GM21423 (cell line): ENCODE data around the gene TBL3.

Experiments used
- ATAC-seq: cut with Tn5 transposase; IDR thresholded peaks from one replicate; pipeline ENCODE4 v1.9.1; 2021; ENCODE audit warnings: mild to moderate bottlenecking, moderate library complexity; ENCODE audit not compliant: unreplicated experiment

The TBL3 gene

GRCh38 chr16:1981398-1981836 lies 9.6 kb downstream of the TBL3 start, which contains the start of gene NOXO1:
Gene NOXO1, minus strand, starts transcription at chr16:1981469. Its CDS starts 290 bp downstream, at chr16:1981179.
- no peak for ATAC-seq

- ATAC-seq: no peak
Observed at GRCh38 chr16:1982013-1982433, 10.2 kb downstream of the TBL3 start.

GRCh38 chr16:1982991-1983543 lies 11.2 kb downstream of the TBL3 start:
- no peak for ATAC-seq

GRCh38 chr16:1983544-1984346 lies 11.9 kb downstream of the TBL3 start, which contains the start of gene GFER:
Gene GFER, plus strand, starts transcription at chr16:1984193. Its CDS starts 26 bp downstream, at chr16:1984219.
- ATAC-seq: peak; percentile 73

- ATAC-seq: no peak
Observed at GRCh38 chr16:1984347-1985225, 12.7 kb downstream of the TBL3 start.

GRCh38 chr16:1985466-1986150 lies 13.8 kb downstream of the TBL3 start:
- no peak for ATAC-seq

GRCh38 chr16:1987198-1987597 lies 15.3 kb downstream of the TBL3 start:
- ATAC-seq: no peak

GRCh38 chr16:1989209-1990100 lies 17.6 kb downstream of the TBL3 start, which contains the start of gene SYNGR3:
Gene SYNGR3, plus strand, starts transcription at chr16:1989970. Its CDS starts 133 bp downstream, at chr16:1990103.
- ATAC-seq: no peak

GRCh38 chr16:1990101-1990350 lies 18.2 kb downstream of the TBL3 start:
- ATAC-seq: no peak

- no peak for ATAC-seq
Observed at GRCh38 chr16:1990351-1991134, 18.7 kb downstream of the TBL3 start.

GRCh38 chr16:1991135-1991551 lies 19.3 kb downstream of the TBL3 start:
- peak; percentile 37 for ATAC-seq

- no peak for ATAC-seq
Observed at GRCh38 chr16:1991588-1991947, 19.7 kb downstream of the TBL3 start.

- ATAC-seq: peak; percentile 53
Observed at GRCh38 chr16:1991948-1992703, 20.3 kb downstream of the TBL3 start.

GRCh38 chr16:1992704-1993317 lies 21.0 kb downstream of the TBL3 start:
- ATAC-seq: no peak

GRCh38 chr16:1993731-1994131 lies 21.9 kb downstream of the TBL3 start:
- ATAC-seq: no peak

GRCh38 chr16:1997494-1998359 lies 25.9 kb downstream of the TBL3 start:
- no peak for ATAC-seq

GRCh38 chr16:1998360-1998835 lies 26.5 kb downstream of the TBL3 start:
- ATAC-seq: no peak
